ENCODE results near the gene TMEM165. TPM values are rescaled to one million over a fixed set of nuclear protein-coding genes. Genes with fewer than 3 reads are reported as not detected.
A peak's percentile ranks its signal among the peaks of the same experiment; 100 is the strongest.

TMEM165 gene
- total RNA-seq, 6 experiments from 2014 or later: 13.3 to 53.0 (median 23.0) TPM

DNA sequence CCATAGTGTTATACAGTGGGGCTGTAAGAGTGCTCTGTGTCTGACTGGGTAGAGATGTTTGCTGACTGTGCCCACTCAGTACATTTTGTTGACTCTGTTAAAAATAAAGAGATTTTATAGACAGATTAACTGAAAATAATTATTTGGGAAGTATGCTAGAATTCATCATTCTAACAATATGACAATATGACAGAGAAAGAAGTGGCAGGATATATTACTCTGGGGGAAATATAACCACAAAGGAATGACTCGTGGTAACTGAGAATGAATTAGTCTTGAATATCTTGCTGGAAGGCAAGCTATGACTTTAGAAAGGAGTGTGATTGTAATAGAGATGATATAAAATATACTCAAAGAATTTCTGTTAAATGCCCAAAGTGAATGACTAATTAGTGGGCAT lies 46.8 kb downstream of the TMEM165 start:
- peaks cover 0 to 30% (median 10%) of the 10 kb centered on the region in 4 donors for H3K36me3 ChIP-seq
- DNase-seq: no peak
- no peak overlapping the region for H3K27ac ChIP-seq
- no peak overlapping the region for H3K4me3 ChIP-seq
- TF ChIP-seq, protein P1, sequence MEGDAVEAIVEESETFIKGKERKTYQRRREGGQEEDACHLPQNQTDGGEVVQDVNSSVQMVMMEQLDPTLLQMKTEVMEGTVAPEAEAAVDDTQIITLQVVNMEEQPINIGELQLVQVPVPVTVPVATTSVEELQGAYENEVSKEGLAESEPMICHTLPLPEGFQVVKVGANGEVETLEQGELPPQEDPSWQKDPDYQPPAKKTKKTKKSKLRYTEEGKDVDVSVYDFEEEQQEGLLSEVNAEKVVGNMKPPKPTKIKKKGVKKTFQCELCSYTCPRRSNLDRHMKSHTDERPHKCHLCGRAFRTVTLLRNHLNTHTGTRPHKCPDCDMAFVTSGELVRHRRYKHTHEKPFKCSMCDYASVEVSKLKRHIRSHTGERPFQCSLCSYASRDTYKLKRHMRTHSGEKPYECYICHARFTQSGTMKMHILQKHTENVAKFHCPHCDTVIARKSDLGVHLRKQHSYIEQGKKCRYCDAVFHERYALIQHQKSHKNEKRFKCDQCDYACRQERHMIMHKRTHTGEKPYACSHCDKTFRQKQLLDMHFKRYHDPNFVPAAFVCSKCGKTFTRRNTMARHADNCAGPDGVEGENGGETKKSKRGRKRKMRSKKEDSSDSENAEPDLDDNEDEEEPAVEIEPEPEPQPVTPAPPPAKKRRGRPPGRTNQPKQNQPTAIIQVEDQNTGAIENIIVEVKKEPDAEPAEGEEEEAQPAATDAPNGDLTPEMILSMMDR (IDR thresholded peaks at IDR 0.05): no peak
- TF ChIP-seq POLR2A (IDR thresholded peaks at IDR 0.05): no peak
- peaks cover 0 to 5% (median 0%) of the 10 kb centered on the region in 4 donors for H3K4me1 ChIP-seq
- no peaks in the 10 kb centered on the region for H3K27me3 ChIP-seq
- WGBS (ENCODE audit: insufficient coverage, low coverage, low lambda C conversion rate, missing lambda C conversion rate): 71% methylated on average over 1 of the region's 1 CpG
- no peaks in the 10 kb centered on the region for H3K9me3 ChIP-seq
- intact Hi-C loops (cut with DNase I): no loop called here
- no peak for ATAC-seq

DNA sequence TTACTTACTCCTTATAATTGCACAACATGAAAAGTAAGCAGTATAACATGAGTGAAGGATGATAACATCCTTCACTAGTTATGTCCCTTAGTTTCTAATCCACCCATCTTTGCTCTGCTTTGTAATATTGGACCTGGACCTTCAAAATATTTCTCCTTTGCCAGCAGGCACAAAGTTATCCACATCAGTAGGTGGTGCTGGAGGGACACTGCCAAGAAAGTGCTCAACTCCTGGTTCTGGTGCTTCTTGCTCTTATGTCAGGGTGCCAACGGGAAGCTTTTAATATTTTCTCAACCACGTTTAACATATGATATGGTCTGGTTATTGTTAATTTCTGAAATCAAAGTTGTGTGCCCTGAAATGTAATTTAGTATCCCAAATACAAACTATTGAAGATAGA lies 49.1 kb downstream of the TMEM165 start:
- H3K4me3 ChIP-seq: no peak overlapping the region
- no peaks in the 10 kb centered on the region for H3K4me1 ChIP-seq
- no CpG with 5 or more reads among the region's 2 CpGs for WGBS (ENCODE audit: insufficient coverage, low coverage, low lambda C conversion rate, missing lambda C conversion rate)
- no peak for TF ChIP-seq POLR2A (IDR thresholded peaks at IDR 0.05)
- TF ChIP-seq, protein P1 (IDR thresholded peaks at IDR 0.05): peak in 3 of 4 donors; percentile 17 to 36 (median 24)
- H3K27me3 ChIP-seq: no peaks in the 10 kb centered on the region
- ATAC-seq (peak in 3 of 4 donors; percentile 47 to 51 (median 51)), DNase-seq (no peak)
- no peak overlapping the region for H3K27ac ChIP-seq
- intact Hi-C loops (cut with DNase I): no loop called here
- no peaks in the 10 kb centered on the region for H3K9me3 ChIP-seq
- H3K36me3 ChIP-seq: peaks cover 0 to 51% (median 18%) of the 10 kb centered on the region in 4 donors

DNA sequence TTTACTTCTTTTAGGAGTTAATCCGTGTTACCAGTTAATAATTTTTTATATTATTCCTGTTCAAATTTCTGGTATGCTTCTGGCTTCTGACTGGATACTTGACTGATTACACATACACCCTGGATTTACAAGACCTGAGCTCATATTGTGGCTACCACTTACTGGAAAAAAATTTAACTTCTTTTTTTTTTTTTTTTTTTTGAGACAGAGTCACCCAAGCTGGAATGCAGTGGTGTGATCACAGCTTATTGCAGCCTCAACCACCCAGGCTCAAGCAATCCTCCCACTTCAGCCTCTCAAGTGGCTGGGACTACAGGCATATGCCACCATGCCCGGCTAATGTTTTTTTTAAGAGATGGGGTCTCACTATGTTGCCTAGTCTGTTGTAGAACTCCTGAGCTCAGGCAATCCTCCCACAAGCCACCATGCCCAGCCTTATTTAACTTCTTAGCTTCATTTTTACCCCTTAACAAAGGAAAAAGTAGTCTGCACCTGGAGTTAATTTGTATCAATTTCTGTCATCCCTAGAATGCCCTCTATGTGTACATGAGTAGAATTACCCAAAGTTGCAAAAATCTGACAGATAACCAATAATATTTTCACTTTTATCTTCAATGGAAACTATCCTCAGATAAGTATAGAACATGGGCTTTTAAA lies 50.3 kb downstream of the TMEM165 start:
- intact Hi-C loops (cut with DNase I): no loop called here
- no peak for ATAC-seq

DNA sequence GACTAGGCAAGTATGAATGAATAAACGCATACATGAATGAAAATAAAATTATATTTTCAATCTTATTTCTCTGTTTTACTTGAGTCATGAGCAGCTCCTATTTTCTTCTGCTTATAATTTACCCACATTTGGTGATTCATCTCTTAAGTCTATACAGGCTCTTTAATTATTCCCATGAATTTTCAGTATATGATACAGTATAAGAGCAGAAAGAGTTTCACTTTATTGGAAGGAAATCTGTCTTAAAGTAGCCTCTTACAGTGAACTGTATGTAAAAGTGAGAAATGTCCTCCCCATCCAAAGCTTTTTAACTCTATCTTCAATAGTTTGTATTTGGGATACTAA lies 50.8 kb downstream of the TMEM165 start:
- H3K36me3 ChIP-seq: peaks cover 0 to 56% (median 20%) of the 10 kb centered on the region in 4 donors
- H3K4me1 ChIP-seq: no peaks in the 10 kb centered on the region
- DNase-seq: no peak
- WGBS (ENCODE audit: insufficient coverage, low coverage, low lambda C conversion rate, missing lambda C conversion rate): 100% methylated on average over 1 of the region's 1 CpG
- TF ChIP-seq, protein P1 (IDR thresholded peaks at IDR 0.05): no peak
- TF ChIP-seq POLR2A (IDR thresholded peaks at IDR 0.05): no peak
- H3K27ac ChIP-seq: no peak overlapping the region
- no peaks in the 10 kb centered on the region for H3K9me3 ChIP-seq
- no peak overlapping the region for H3K4me3 ChIP-seq
- ATAC-seq: no peak
- no peaks in the 10 kb centered on the region for H3K27me3 ChIP-seq
- intact Hi-C loops (cut with DNase I): no loop called here

More for the DNA sequence above, 50.3 kb downstream of the TMEM165 start:
- 100% methylated on average over 2 of the region's 2 CpGs for WGBS (ENCODE audit: insufficient coverage, low coverage, low lambda C conversion rate, missing lambda C conversion rate)
- no peaks in the 10 kb centered on the region for H3K9me3 ChIP-seq
- peaks cover 0 to 58% (median 20%) of the 10 kb centered on the region in 4 donors for H3K36me3 ChIP-seq
- TF ChIP-seq POLR2A (IDR thresholded peaks at IDR 0.05): no peak
- TF ChIP-seq, protein P1 (IDR thresholded peaks at IDR 0.05): no peak
- no peak overlapping the region for H3K27ac ChIP-seq
- no peak for DNase-seq
- no peaks in the 10 kb centered on the region for H3K4me1 ChIP-seq
- no peak overlapping the region for H3K4me3 ChIP-seq
- no peaks in the 10 kb centered on the region for H3K27me3 ChIP-seq
